Thoracic aorta (tissue), 2 donors: ENCODE results near the gene GALNT12. TPM values are rescaled to one million over a fixed set of nuclear protein-coding genes. Genes with fewer than 3 reads are reported as not detected.

ENCODE experiments used
- ATAC-seq: fragments of 150-250 bp; one replicate; pipeline ENCODE4 v1.8.0; 2017; ENCODE audit warnings: low read depth; ENCODE audit not compliant: insufficient number of reproducible peaks, low FRiP score
- DNase-seq: peaks from one replicate; pipeline ENCODE4 v3.0.0-alpha.2; 2020; ENCODE audit warnings: low spot score
- H3K27ac ChIP-seq, 2 donors: fragments of 200-600 bp; sonication (generic); 1 replicate in 1 of 2; 2 replicates in 1 of 2; pipeline ENCODE4 v1.5.1; 2016; ENCODE audit warnings: mild to moderate bottlenecking in 2 of 2, moderate library complexity in 2 of 2
- H3K27me3 ChIP-seq: fragments of 200-600 bp; sonication (generic); replicated peaks from 2 replicates; pipeline ENCODE4 v1.6.0; 2016; ENCODE audit warnings: mild to moderate bottlenecking; ENCODE audit not compliant: insufficient read depth
- H3K36me3 ChIP-seq: fragments of 200-600 bp; sonication (generic); one replicate; pipeline ENCODE4 v1.5.1; 2016
- H3K4me1 ChIP-seq, 2 donors: fragments of 200-600 bp; sonication (generic); 1 replicate in 1 of 2; 2 replicates in 1 of 2; pipeline versions ENCODE4 v1.5.1 to v1.6.0; 2016; ENCODE audit warnings: low read depth in 2 of 2, mild to moderate bottlenecking in 1 of 2; ENCODE audit not compliant: control insufficient read depth in 1 of 2
- H3K4me3 ChIP-seq: fragments of 200-600 bp; sonication (generic); 2 replicates; pipeline ENCODE4 v1.5.1; 2016; ENCODE audit warnings: mild to moderate bottlenecking
- H3K9me3 ChIP-seq: fragments of 200-600 bp; sonication (generic); 2 replicates; pipeline ENCODE4 v1.5.1; 2016
- total RNA-seq, 2 donors: library from RNA; depleted of rRNA; stranded (reverse); fragments of >200 nt; gene quantifications; one replicate each; pipeline versions ENCODE4 v1.1.0 to v1.2.3, GENCODE V29; 2016
- TF ChIP-seq, protein P1 (sequence below): fragments of 200-600 bp; sonication (generic); IDR thresholded peaks from one replicate; pipeline ENCODE4 v1.5.1; 2019; ENCODE audit warnings: antibody characterized with exemption

Gene GALNT12
- total RNA-seq, 2 donors from 2014 or later: 6.8 to 30.1 TPM

DNA sequence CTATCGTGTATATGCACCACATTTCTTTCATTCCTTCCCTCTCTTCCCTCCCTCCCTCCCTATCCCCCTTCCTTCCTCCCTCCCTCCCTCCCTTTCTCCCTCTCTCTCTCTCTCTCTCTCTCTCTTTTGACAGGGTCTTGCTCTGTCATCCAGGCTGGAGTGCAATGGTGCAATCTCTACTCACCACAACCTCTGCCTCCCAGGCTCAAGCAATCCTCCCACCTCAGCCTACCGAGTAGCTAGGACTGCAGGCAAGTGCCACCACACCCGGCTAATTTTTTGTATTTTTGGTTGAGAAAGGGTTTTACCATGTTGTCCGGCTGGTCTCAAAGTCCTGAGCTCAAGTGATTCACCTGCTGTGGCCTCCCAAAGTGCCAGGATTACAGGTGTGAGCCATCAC is 10.0 kb upstream of the GALNT12 start:
- H3K36me3 ChIP-seq: no peaks in the 10 kb centered on the region
- no peak overlapping the region for H3K4me3 ChIP-seq
- ATAC-seq (no peak), DNase-seq (no peak)
- H3K4me1 ChIP-seq: peaks cover 11 to 33% of the 10 kb centered on the region in 2 donors
- H3K9me3 ChIP-seq: no peaks in the 10 kb centered on the region
- no peak overlapping the region for H3K27ac ChIP-seq
- TF ChIP-seq, protein P1, sequence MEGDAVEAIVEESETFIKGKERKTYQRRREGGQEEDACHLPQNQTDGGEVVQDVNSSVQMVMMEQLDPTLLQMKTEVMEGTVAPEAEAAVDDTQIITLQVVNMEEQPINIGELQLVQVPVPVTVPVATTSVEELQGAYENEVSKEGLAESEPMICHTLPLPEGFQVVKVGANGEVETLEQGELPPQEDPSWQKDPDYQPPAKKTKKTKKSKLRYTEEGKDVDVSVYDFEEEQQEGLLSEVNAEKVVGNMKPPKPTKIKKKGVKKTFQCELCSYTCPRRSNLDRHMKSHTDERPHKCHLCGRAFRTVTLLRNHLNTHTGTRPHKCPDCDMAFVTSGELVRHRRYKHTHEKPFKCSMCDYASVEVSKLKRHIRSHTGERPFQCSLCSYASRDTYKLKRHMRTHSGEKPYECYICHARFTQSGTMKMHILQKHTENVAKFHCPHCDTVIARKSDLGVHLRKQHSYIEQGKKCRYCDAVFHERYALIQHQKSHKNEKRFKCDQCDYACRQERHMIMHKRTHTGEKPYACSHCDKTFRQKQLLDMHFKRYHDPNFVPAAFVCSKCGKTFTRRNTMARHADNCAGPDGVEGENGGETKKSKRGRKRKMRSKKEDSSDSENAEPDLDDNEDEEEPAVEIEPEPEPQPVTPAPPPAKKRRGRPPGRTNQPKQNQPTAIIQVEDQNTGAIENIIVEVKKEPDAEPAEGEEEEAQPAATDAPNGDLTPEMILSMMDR: no peak
- H3K27me3 ChIP-seq: no peaks in the 10 kb centered on the region

DNA sequence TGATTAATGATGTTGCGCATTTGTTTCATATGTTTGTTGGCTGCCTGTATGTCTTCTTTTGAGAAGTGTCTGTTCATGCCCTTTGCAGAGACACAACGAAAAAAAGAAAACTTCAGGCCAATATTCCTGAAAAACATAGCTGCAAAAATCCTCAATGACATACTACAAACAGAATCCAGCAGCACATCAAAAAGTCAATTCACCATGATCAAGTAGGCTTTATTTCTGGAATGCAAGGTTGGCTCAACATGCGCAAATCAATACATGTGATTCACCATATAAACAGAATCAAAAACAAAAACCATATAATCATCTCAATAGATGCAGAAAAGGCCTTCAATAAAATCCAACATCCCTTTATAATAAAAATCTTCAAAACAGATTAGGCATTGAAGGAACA is 9.2 kb upstream of the GALNT12 start:
- Histone ChIP-seq H3K9me3 (no peaks in the 10 kb centered on the region), H3K4me3 (no peak overlapping the region), H3K27ac (no peak overlapping the region), H3K4me1 (peaks cover 11 to 33% of the 10 kb centered on the region in 2 donors), H3K36me3 (no peaks in the 10 kb centered on the region), H3K27me3 (no peaks in the 10 kb centered on the region)
- TF ChIP-seq, protein P1: no peak
- DNase-seq (no peak), ATAC-seq (no peak)

DNA sequence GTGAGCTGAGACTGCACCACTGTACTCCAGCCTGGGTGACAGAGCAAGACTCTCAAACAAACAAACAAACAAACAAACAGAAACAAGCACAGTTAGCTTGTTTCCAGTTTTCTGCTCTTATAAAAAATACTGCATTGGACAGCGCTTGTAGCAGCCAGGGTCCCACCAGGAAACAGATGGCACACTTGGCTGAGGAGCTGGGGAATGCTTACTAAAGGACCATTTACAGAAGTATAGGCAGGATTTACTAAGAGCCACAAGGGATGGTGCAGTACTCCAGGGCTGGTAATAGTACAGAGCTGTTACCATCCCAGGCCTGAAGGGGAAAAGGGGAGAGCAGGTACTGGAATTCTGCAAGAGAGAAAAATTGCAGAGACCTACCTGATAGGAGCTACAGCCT is 5.9 kb upstream of the GALNT12 start:
- Histone ChIP-seq H3K27ac (peak overlapping the region; percentile 11 to 15), H3K9me3 (no peaks in the 10 kb centered on the region), H3K4me3 (no peak overlapping the region), H3K36me3 (no peaks in the 10 kb centered on the region), H3K27me3 (no peaks in the 10 kb centered on the region), H3K4me1 (peaks cover 8 to 23% of the 10 kb centered on the region in 2 donors)
- TF ChIP-seq, protein P1: no peak
- ATAC-seq (no peak), DNase-seq (no peak)

DNA sequence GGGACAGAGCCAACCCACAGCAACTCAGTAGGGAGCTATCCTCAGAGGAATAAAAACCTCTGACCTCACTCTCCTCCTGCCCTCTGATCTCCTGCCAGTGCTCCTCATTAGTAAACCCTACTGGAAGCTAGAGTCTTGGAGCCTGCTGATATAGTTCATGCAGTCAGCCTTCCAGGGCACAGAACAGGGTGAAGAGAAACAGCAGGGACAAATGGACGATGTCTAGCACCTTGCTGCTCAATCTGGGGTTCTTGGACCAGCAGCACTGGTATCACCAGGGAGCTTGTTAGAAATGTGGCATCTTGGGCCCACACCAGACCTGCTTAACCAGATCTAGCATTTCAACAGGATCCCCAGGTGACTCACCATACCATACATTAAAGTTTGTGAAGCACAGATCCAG is 5.5 kb upstream of the GALNT12 start:
- H3K27ac ChIP-seq: peak overlapping the region in 1 of 2 donors; percentile 15
- no peaks in the 10 kb centered on the region for H3K9me3 ChIP-seq
- H3K4me1 ChIP-seq: peaks cover 7 to 23% of the 10 kb centered on the region in 2 donors
- H3K27me3 ChIP-seq: no peaks in the 10 kb centered on the region
- H3K36me3 ChIP-seq: no peaks in the 10 kb centered on the region
- no peak overlapping the region for H3K4me3 ChIP-seq
- no peak for ATAC-seq
- DNase-seq: no peak
- TF ChIP-seq, protein P1: no peak

DNA sequence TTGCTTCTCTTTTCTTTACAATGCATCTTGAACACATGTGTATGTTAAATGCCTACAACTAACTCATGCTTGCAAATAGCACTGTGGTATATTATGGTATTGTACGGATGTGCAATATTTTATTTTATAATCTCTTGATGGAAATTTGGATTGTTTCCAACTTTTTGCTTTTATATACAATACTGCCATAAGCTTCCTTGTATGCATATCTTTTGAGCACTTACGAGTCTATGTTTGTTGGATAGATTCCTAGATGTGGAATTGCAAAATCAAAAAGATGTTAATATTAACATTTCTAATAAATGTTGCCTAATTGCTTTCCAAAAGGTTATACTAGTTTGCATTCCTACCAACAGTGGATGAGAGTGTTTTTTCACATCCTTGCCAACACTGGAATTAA is 3.4 kb upstream of the GALNT12 start:
- ATAC-seq (no peak), DNase-seq (no peak)
- H3K4me3 ChIP-seq: no peak overlapping the region
- TF ChIP-seq, protein P1: no peak
- peaks cover 9 to 35% of the 10 kb centered on the region in 2 donors for H3K4me1 ChIP-seq
- H3K27ac ChIP-seq: no peak overlapping the region
- H3K36me3 ChIP-seq: no peaks in the 10 kb centered on the region
- H3K9me3 ChIP-seq: no peaks in the 10 kb centered on the region
- H3K27me3 ChIP-seq: no peaks in the 10 kb centered on the region
